ENCODE data around the gene TSSC4.
A peak's percentile ranks its signal among the peaks of the same experiment; 100 is the strongest.
"Not testable (repeated sequence)": the region's sequence is repeated elsewhere in the genome, so short reads cannot be mapped to it uniquely, and the experiment has no call there.

Gene TSSC4

DNA sequence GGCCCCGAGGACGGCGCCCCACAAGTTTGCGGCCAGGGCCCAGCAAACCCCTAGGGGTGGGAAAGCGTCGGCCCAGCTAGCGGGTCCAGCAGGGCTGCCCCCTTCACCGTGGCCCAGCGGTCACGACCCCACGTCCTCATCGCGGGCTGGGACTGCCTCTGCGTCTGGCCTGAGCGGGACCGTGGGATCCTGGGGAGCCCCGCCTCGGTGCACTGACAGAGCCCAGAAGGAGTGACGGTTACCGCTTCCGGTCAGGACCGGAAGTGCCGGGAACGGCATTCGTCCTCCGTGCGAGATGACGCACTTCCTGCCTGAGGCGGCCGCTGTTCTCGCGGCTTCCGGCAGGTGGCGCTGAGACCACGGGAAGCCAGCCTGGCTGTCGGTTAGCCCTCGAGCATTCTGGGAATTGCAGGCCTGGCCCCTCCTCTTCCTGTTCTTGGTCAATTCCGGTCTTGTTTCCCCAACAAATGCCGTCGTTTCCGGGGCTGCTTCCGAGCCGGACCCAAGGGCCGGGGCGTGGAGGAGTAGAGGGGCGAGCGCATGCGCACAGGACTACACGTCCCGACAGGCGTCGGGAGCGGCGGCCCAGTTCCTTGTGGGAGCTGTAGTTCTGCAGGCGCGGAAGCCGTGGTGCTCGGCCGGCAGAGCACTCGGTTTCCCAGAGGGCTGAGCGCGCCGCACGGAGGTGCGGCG lies at the start of gene TSSC4:
TSS of gene TSSC4 (plus strand) at position 682 of the 693 bp plus-strand sequence. CDS start 1,884 bp downstream, outside the sequence.
- Histone ChIP-seq H4K20me1 (peaks cover 31% of the 10 kb centered on the region), H3K4me1 (peaks cover 47% of the 10 kb centered on the region), H3K9me3 (no peaks in the 10 kb centered on the region), H3K27ac (peak within 1 kb of the TSS; percentile 96), H3K4me3 (peak within 1 kb of the TSS; percentile 97), H3K27me3 (no peaks in the 10 kb centered on the region), H3K4me2 (peak within 1 kb of the TSS; percentile 96), H3K9ac (peak within 1 kb of the TSS; percentile 98), H3K36me3 (peaks cover 78% of the 10 kb centered on the region)
- TF ChIP-seq Cebpa-rat (IDR thresholded peaks at IDR 0.05): no peak

DNA sequence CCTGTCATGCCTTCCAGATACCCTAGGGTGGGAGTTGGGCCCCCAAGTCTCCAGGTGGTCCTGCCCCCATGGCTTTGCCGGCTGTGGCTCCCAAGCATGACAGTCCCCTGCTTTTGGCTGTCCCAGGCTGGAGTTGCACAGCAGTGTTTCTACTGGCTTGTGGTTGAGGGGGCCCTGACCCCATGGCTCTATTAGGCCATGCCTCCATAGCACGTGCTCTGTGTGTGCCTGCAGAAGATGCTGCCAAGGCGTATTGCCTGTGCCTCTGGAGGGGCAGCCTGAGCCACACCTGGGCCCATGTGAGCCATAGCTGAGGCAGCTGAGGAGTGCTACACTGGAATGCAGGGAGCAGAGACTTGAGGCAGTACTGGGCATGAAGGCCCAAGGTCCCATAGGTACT lies 48.8 kb upstream of the TSSC4 start:
- Histone ChIP-seq H3K9ac (no peak overlapping the region), H3K4me3 (no peak overlapping the region), H3K4me2 (no peak overlapping the region), H3K4me1 (no peaks in the 10 kb centered on the region), H3K9me3 (peaks cover 38% of the 10 kb centered on the region), H3K36me3 (no peaks in the 10 kb centered on the region), H3K27ac (no peak overlapping the region), H4K20me1 (no peaks in the 10 kb centered on the region), H3K27me3 (no peaks in the 10 kb centered on the region)
- TF ChIP-seq Cebpa-rat (IDR thresholded peaks at IDR 0.05): no peak

DNA sequence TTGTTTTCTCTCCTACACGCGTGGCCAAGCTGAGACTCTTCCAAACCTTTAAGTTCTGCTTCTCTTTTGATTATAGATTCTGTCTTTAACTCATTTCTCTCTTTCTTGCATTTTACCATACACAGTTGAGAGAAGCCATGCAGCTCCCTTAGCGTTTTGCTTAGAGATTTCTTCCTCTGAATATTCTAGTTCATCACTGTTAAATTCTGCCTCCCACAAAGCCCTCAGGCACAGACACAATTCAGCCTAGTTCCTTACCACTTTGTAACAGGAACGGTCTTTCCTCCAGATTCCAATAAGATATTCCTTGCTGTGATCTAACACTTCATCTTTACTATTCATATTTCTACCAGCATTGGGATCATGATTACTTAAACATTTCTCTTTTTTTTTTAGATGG lies 48.1 kb upstream of the TSSC4 start:
- Histone ChIP-seq H3K4me2 (no peak overlapping the region), H3K9me3 (peaks cover 32% of the 10 kb centered on the region), H3K36me3 (no peaks in the 10 kb centered on the region), H3K9ac (no peak overlapping the region), H3K27me3 (no peaks in the 10 kb centered on the region), H3K27ac (no peak overlapping the region), H3K4me3 (no peak overlapping the region), H3K4me1 (no peaks in the 10 kb centered on the region), H4K20me1 (no peaks in the 10 kb centered on the region)
- TF ChIP-seq Cebpa-rat (IDR thresholded peaks at IDR 0.05): no peak

DNA sequence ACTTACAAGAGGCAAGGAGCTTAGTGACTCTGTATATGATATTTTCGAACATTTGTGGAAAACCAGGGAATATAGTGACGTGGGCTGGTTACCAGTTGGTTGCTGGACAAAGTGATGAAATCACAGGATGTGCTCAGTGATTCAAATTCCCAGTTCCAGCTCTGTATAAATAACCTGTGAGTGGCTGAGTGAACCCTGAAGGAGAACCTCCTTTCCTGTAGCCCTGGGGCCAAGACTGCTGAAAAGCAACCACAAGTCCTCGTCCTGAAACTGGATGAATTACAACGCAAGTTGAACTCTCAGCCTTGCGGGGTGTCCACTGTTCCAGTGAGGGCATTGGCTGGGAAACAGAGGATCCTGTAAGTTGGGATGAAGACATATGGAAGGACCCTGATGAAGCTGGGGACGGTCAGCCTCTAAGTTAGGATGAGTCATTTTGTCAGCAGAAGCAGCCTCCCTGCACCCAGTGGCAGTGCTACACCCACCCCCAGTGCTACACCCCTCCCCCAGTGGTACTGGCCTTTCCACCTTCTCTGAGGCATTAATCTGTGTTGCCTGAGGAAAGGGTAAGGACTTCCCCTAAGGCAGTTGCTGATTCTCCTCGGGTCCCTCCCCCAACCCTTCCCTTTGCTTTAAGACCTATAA lies 45.4 kb upstream of the TSSC4 start:
- Histone ChIP-seq H3K9me3 (peaks cover 6% of the 10 kb centered on the region), H3K4me3 (no peak overlapping the region), H3K4me2 (no peak overlapping the region), H3K27ac (no peak overlapping the region), H3K27me3 (no peaks in the 10 kb centered on the region), H3K4me1 (peaks cover 25% of the 10 kb centered on the region), H3K36me3 (no peaks in the 10 kb centered on the region), H4K20me1 (0 out of 2 replicates have a peak, but pooled peaks cover 3% of the 10 kb centered on the region), H3K9ac (no peak overlapping the region)
- no peak for TF ChIP-seq Cebpa-rat (IDR thresholded peaks at IDR 0.05)

DNA sequence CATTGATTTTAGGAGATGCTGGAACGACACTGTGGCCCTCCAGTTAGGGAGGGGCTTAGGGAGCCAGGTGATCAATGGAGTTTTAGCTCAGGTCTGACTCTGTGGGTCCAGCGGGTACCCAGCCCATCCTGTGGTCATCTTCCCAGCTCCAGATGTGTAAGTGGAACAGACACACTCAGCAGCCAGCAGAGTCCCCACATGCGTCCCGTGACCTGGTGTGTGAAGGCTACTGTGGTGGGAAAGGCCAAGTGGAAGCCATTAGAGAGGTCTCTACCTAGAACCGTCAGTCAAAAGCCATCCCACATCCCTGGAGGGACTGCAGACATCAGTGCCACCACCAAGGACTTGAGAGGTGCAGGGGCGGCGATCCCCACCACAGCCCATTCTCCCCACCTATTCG lies 43.3 kb upstream of the TSSC4 start:
- no peaks in the 10 kb centered on the region for H3K27me3 ChIP-seq

DNA sequence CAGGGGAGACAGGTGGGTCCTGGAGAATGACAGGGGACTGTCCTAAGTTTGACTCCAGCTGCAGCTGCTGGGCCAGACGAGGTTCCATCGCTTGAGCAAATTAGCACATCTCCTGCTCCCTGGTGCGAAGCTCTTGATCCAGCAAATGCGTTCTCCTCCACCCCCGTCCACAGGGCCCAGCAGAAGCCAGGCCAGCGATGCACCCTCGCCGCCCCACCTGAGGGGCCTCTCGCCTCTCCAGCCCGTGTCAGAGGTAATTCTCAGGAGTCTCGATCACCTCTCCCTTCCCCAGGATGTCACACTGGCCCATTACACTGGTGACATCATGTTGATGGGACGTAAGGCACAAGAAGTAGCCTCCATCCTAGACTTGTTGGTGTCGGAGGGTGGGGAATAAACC lies 42.9 kb upstream of the TSSC4 start:
- not testable (repeated sequence) for H3K4me3 ChIP-seq, H3K36me3 ChIP-seq, H3K27me3 ChIP-seq, H3K9ac ChIP-seq, H3K27ac ChIP-seq, H3K9me3 ChIP-seq, H4K20me1 ChIP-seq
- Histone ChIP-seq H3K4me1 (peaks cover 49% of the 10 kb centered on the region), H3K4me2 (peak overlapping the region; percentile 84; the same call in 1 of the 2 replicates)

More for the DNA sequence above, 43.3 kb upstream of the TSSC4 start:
- Histone ChIP-seq H3K4me3 (no peak overlapping the region), H3K36me3 (no peaks in the 10 kb centered on the region), H3K9ac (no peak overlapping the region), H3K9me3 (no peaks in the 10 kb centered on the region), H3K27ac (no peak overlapping the region), H4K20me1 (0 out of 2 replicates have a peak, but pooled peaks cover 6% of the 10 kb centered on the region), H3K4me2 (no peak overlapping the region), H3K4me1 (peaks cover 45% of the 10 kb centered on the region)
- TF ChIP-seq Cebpa-rat (IDR thresholded peaks at IDR 0.05): no peak

GRCh38 chr11:2358754-2359442 lies 41.7 kb upstream of the TSSC4 start:
- H3K4me2 ChIP-seq: peak overlapping the region; percentile 84
- 0 out of 2 replicates have a peak, but pooled peaks cover 6% of the 10 kb centered on the region for H4K20me1 ChIP-seq

GRCh38 chr11:2359557-2359956 lies 41.0 kb upstream of the TSSC4 start:
- Histone ChIP-seq H3K27ac (no peak overlapping the region), H3K4me1 (peaks cover 61% of the 10 kb centered on the region), H3K9ac (no peak overlapping the region), H3K4me3 (no peak overlapping the region), H3K36me3 (no peaks in the 10 kb centered on the region), H3K27me3 (no peaks in the 10 kb centered on the region), H4K20me1 (0 out of 2 replicates have a peak, but pooled peaks cover 6% of the 10 kb centered on the region), H3K4me2 (peak overlapping the region; percentile 84), H3K9me3 (no peaks in the 10 kb centered on the region)
- no peak for TF ChIP-seq Cebpa-rat (IDR thresholded peaks at IDR 0.05)

More at GRCh38 chr11:2358754-2359442, 41.7 kb upstream of the TSSC4 start:
- no peaks in the 10 kb centered on the region for H3K9me3 ChIP-seq
- H3K27ac ChIP-seq: no peak overlapping the region; the same call in 1 of the 2 replicates
- H3K36me3 ChIP-seq: no peaks in the 10 kb centered on the region
- H3K4me1 ChIP-seq: peaks cover 58% of the 10 kb centered on the region
- TF ChIP-seq Cebpa-rat (IDR thresholded peaks at IDR 0.05): no peak
- no peak overlapping the region for H3K4me3 ChIP-seq
- no peaks in the 10 kb centered on the region for H3K27me3 ChIP-seq
- H3K9ac ChIP-seq: no peak overlapping the region

DNA sequence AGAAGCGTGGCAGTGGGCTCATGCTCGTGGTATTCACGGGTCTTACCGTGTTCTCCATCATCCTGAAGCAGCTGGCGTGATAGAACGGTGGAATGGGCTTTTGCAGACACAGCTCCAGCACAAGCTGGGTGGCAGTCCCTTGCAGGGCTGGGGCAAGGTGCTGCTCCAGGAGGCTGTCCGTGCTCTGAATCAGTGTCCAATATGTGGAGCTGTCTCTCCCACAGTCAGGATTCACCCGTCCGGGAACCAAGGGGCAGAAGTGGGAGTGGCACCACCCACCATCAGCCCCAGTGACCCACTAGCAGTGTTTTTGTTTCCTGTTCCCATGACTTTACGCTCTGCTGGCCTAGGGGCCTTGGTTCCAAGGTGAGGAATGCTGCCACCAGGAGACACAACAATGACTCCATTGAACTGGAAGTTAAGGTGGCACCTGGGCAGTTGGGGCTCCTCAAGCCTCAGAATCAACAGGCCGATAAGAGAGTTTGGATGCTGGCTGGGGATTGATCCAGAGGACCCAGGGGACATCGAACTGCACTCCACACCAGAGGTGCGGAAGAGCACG lies 40.4 kb upstream of the TSSC4 start:
- H3K4me1 ChIP-seq: peaks cover 67% of the 10 kb centered on the region
- no peak for TF ChIP-seq Cebpa-rat (IDR thresholded peaks at IDR 0.05)

More for the DNA sequence above, 40.4 kb upstream of the TSSC4 start:
- peak overlapping the region; percentile 84 for H3K4me2 ChIP-seq
- H3K27me3 ChIP-seq: no peaks in the 10 kb centered on the region
- H3K4me3 ChIP-seq: no peak overlapping the region
- no peaks in the 10 kb centered on the region for H3K36me3 ChIP-seq
- no peaks in the 10 kb centered on the region for H3K9me3 ChIP-seq
- 0 out of 2 replicates have a peak, but pooled peaks cover 6% of the 10 kb centered on the region for H4K20me1 ChIP-seq
- H3K9ac ChIP-seq: no peak overlapping the region
- H3K27ac ChIP-seq: no peak overlapping the region
